ENCODE results near the gene BTRC.
"Not testable (repeated sequence)": the region's sequence is repeated elsewhere in the genome, so short reads cannot be mapped to it uniquely, and the experiment has no call there.

The BTRC gene

DNA sequence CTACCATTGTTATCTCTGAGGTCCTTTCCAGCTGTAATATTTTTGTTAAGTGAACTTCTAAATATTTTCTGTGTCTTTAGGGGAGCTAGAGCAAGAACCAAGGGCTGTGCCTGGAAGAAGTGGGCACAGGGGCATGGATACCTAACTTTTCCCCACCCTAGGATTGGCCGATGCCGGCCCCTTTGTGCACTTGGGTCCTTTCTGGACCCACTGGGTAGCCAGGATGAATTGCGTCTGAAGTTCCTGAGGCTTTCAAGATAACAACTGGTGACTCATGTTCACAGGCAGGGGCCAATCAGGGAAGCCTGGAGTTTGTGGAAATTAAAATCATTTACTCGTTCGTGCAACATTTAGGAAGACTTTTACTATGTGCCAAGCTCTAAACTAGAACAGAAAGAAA is 234.9 kb downstream of the BTRC start:
- Histone ChIP-seq H3K27ac (no peak overlapping the region), H3K4me3 (peak overlapping the region; percentile 92)
- no peak for DNase-seq (ENCODE audit: low spot score)
- TF ChIP-seq, protein P1, sequence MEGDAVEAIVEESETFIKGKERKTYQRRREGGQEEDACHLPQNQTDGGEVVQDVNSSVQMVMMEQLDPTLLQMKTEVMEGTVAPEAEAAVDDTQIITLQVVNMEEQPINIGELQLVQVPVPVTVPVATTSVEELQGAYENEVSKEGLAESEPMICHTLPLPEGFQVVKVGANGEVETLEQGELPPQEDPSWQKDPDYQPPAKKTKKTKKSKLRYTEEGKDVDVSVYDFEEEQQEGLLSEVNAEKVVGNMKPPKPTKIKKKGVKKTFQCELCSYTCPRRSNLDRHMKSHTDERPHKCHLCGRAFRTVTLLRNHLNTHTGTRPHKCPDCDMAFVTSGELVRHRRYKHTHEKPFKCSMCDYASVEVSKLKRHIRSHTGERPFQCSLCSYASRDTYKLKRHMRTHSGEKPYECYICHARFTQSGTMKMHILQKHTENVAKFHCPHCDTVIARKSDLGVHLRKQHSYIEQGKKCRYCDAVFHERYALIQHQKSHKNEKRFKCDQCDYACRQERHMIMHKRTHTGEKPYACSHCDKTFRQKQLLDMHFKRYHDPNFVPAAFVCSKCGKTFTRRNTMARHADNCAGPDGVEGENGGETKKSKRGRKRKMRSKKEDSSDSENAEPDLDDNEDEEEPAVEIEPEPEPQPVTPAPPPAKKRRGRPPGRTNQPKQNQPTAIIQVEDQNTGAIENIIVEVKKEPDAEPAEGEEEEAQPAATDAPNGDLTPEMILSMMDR (IDR thresholded peaks at IDR 0.05) = no peak

DNA sequence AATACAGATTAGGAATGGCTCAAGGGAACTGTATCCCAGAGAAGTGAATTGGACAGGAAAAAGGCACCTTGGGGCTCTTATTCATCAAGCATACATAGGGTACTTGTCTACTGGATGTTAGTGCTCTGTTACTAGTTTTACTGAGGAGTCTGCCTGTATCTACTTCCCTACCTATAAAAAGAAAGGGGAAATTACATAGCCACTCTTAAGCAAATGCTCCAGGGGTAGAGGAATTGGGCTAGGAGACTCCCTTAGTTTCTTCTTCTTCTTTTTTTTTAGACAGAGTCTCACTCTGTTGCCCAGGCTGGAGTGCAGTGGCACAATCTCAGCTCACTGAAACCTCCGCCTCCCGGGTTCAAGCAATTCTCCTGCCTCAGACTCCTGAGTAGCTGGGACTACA is 239.4 kb downstream of the BTRC start:
- not testable (repeated sequence) for DNase-seq (ENCODE audit: low spot score); H3K27ac ChIP-seq; H3K4me3 ChIP-seq

DNA sequence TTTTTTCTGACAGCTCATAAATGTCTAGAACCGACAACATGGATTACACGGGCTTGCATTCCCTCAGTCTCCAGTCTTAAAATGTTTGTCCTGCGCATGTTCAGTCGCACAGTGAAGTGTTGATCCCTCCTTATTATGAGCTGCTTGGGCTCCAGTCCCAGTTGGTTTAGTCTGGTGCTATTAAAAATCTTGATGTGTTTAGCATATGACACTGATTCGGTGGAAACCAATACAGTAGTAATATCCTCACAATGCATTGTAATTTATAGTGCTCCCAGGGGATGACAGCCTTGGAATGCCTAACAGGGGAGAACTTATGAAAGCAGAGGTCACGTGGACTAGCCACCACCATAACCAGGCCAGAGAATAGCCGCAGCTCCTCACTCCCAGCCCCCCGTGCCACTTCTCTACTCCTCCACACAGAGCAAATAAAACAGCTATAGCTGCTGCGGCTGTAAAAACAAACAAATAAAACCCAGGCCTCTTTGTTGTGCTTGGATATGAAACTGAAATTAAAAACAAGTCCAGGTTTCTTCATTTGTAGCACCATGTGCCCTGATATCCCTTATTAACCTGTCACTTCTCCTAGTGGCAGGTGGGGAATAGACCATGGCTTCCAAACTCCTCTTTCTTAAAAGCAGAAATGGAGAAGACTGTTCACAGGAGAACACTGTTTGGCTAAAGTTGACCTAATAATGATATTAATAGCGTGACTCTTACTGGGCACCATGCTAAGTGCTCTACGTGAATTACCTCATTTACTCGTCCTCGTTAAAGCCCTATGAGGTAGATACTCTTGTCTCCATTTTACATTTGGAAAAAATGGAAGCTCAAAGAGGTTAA is 241.8 kb downstream of the BTRC start:
- H3K4me3 ChIP-seq = no peak overlapping the region
- no peak for DNase-seq (ENCODE audit: low spot score)
- no peak overlapping the region for H3K27ac ChIP-seq
- TF ChIP-seq, protein P1 (IDR thresholded peaks at IDR 0.05) = no peak

DNA sequence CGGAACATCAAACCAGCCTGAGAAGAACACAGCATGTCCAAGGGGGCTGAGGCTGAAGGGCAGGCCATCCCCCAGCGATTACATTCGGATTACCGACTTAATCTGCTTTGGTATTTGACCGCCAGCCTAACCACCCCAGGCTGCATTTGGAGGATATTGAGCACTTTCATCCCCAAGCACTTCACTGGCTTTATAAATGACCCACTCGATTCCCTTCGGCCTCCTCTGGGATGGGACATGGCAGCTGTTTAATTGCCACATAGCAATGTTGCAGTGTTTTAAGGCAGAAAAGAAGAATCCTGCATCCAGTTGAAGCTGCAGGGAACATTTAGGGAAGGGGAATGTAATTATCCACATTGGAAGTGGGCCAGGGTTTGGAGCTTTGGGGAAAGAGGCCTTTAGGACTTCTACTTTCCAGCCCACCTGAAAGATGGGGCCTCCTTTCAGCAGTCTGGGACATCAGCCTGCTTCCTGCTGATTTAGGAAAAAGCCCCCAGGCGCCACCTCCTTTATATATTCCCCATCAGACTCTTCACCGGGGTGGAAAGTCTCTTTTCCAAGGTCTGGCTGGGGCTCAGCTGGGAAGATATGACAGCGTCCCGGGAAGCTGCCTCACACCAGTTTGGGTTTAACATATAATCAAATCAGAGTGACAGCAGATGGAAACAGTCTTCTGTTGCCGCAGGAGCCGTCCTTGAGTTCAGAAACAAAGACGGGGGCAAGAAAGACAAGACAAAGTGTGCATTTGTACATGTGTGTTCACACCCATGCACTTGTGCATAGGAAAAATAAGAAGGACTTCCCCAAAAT is 243.3 kb downstream of the BTRC start:
- no peak overlapping the region for H3K27ac ChIP-seq
- DNase-seq (ENCODE audit: low spot score) = no peak
- TF ChIP-seq, protein P1 (IDR thresholded peaks at IDR 0.05) = no peak
- no peak overlapping the region for H3K4me3 ChIP-seq

DNA sequence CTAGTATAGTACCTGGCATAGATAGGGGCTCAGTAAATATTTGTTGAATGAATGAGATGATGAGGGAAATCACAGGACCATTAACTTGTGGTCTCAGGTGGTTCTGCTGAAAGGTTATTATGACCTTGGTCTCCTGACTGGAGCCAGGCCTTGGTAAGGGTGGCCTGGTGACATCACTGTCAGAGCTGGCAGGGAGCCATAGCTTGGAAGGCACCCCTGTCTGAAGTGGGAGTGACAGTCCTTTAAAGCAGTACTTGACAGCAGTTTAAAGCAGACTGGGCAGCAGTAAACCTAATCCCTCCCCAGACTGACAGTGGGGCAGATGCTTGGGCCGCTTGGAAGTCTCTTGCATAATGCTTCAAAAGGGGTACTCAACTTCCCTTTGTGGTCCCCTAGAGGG is 247.6 kb downstream of the BTRC start:
- TF ChIP-seq, protein P1 (IDR thresholded peaks at IDR 0.05) = no peak
- DNase-seq (ENCODE audit: low spot score) = no peak
- Histone ChIP-seq H3K27ac (no peak overlapping the region), H3K4me3 (no peak overlapping the region)

DNA sequence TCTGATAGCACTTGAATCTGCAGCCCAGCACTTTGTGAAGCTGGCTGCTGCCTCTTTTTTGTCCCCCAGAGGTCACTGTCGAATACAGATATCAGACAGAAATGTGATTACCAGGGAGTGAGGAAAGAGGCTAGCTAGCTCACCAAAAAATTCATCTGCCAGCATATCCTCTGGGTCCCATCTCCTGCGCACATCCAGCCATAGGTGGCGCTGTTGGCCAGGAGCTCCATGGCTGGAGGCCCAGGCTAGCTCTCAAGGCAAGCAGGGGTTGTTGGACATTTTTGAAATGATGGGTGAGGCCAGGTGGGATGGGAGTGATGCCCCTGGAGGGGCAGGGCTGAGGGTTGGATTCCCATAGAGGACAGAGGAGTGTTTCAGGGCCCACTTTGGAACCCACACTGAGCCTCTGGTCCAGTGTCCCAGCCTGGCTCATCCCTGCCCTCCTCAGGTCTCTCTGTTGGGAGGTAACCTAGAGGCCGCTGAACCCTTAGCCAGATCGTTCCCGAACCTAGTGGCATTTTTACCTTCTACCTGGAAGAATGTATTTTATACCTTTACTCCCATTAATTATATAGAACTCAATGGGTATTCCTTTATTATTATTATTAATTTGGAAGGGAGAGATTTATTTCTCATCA is 248.9 kb downstream of the BTRC start:
- TF ChIP-seq, protein P1 (IDR thresholded peaks at IDR 0.05) = peak; percentile 73
- no peak overlapping the region for H3K4me3 ChIP-seq
- no peak for DNase-seq (ENCODE audit: low spot score)
- no peak overlapping the region for H3K27ac ChIP-seq

Data from coronary artery (tissue), 2 donors.